Measurements from ENCODE around the gene TNRC6C.

TNRC6C gene

DNA sequence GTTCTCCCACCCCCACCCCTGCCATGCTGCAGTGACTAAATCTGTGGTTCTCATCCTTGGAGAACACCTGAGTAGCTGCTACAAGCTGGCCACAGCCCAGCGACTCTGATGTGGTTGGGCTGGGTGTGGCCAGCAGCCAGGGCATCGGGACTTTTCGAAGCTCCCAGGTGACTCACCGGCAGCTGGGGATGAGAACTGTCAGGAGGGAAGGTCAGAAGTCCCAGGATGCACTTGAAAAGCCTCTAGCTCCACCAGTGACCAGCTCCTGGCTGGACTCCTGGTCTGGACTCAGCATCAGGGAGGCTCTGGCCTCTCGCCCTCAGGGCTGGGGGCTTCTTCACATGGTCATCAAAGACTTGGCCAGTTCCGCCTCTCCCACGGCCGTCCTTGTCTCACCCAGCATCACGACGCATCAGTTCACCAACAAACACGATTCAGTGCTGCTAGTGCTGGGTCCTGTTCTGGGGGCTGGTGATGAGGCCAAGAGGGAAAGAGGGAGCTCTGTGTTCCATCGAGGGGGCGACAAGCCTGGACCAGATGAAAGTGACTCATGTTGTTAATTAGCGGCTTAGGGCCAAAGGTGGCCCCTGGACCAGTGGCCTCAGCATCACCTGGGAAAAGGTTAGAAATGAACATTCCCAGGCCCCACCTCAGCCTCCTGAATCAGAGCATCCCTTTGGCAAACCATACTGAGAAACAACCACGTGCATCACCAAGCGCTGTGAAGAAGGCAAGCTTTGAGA is 183.8 kb downstream of the TNRC6C start:
- no peak overlapping the region for H3K27ac ChIP-seq (ENCODE audit: insufficient read depth, low read length, poor library complexity, severe bottlenecking)
- H3K4me1 ChIP-seq (ENCODE audit: control insufficient read depth, insufficient read depth, low read length, poor library complexity, severe bottlenecking) = peaks cover 27% of the 10 kb centered on the region
- no peak for DNase-seq
- H3K4me3 ChIP-seq (ENCODE audit: insufficient read depth, low read depth, low read length, poor library complexity, severe bottlenecking) = no peak overlapping the region
- H3K27me3 ChIP-seq (replicated peaks; ENCODE audit: control insufficient read depth, insufficient read depth, low read length, poor library complexity, severe bottlenecking) = no peaks in the 10 kb centered on the region
- no peaks in the 10 kb centered on the region for H3K9me3 ChIP-seq (ENCODE audit: control insufficient read depth, low read length)
- H3K36me3 ChIP-seq (ENCODE audit: control insufficient read depth, insufficient read depth, low read length) = peaks cover 22% of the 10 kb centered on the region

DNA sequence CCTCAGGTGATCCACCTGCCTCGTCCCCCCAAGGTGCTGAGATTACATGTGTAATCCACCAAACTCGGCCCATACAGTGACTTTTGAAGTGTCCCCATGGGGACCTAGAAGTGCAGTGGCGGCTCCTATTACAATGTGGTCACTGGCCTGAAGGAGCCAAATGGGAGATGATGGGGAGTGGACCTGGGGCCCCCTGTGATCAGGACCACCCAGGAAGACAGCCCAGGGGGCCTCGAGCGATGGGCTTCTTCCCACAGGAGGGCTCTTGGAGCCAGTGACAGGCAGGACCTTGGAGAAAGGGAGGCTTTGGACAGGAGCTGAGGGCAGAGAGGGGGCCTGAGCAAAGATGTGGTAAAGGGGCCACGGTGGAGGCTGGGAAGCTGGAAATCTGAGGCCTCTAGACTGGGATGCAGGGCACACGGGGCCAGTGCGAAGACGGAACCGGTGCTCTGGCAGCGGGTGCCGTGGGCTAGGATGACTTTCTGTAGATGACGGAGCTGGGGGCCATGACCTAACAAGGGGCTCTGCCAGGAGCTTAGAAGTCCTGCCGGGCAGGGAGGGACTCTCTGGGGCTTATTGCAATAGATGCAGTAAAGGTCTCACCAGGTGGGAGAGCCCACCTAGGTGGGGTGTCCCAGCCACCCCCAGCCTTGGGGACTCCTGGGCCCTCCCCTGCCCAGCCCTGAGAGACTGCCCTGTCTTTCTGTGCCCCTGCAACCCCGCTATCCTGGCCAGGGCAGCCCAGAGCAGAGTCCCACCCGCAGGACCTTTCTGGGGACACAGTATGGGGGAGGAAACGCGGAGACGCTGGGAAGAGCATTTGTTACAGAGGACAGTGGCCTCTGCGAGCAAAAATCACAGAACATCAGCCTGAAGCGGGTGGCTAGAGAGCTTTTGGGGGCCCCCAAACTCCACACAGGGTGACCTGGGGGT is 185.0 kb downstream of the TNRC6C start:
- H3K9me3 ChIP-seq (ENCODE audit: control insufficient read depth, low read length) = no peaks in the 10 kb centered on the region
- no peak overlapping the region for H3K27ac ChIP-seq (ENCODE audit: insufficient read depth, low read length, poor library complexity, severe bottlenecking)
- peaks cover 22% of the 10 kb centered on the region for H3K4me1 ChIP-seq (ENCODE audit: control insufficient read depth, insufficient read depth, low read length, poor library complexity, severe bottlenecking)
- H3K36me3 ChIP-seq (ENCODE audit: control insufficient read depth, insufficient read depth, low read length) = peaks cover 22% of the 10 kb centered on the region
- no peaks in the 10 kb centered on the region for H3K27me3 ChIP-seq (replicated peaks; ENCODE audit: control insufficient read depth, insufficient read depth, low read length, poor library complexity, severe bottlenecking)
- no peak for DNase-seq
- H3K4me3 ChIP-seq (ENCODE audit: insufficient read depth, low read depth, low read length, poor library complexity, severe bottlenecking) = no peak overlapping the region

- Histone ChIP-seq H3K27ac (ENCODE audit: insufficient read depth, low read length, poor library complexity, severe bottlenecking) (no peak overlapping the region), H3K4me3 (ENCODE audit: insufficient read depth, low read depth, low read length, poor library complexity, severe bottlenecking) (no peak overlapping the region), H3K27me3 (replicated peaks; ENCODE audit: control insufficient read depth, insufficient read depth, low read length, poor library complexity, severe bottlenecking) (no peaks in the 10 kb centered on the region), H3K36me3 (ENCODE audit: control insufficient read depth, insufficient read depth, low read length) (peaks cover 20% of the 10 kb centered on the region), H3K4me1 (ENCODE audit: control insufficient read depth, insufficient read depth, low read length, poor library complexity, severe bottlenecking) (peaks cover 18% of the 10 kb centered on the region), H3K9me3 (ENCODE audit: control insufficient read depth, low read length) (no peaks in the 10 kb centered on the region)
- no peak for DNase-seq
These were observed 185.7 kb downstream of the TNRC6C start for GRCh38 chr17:78144147-78144719.

DNA sequence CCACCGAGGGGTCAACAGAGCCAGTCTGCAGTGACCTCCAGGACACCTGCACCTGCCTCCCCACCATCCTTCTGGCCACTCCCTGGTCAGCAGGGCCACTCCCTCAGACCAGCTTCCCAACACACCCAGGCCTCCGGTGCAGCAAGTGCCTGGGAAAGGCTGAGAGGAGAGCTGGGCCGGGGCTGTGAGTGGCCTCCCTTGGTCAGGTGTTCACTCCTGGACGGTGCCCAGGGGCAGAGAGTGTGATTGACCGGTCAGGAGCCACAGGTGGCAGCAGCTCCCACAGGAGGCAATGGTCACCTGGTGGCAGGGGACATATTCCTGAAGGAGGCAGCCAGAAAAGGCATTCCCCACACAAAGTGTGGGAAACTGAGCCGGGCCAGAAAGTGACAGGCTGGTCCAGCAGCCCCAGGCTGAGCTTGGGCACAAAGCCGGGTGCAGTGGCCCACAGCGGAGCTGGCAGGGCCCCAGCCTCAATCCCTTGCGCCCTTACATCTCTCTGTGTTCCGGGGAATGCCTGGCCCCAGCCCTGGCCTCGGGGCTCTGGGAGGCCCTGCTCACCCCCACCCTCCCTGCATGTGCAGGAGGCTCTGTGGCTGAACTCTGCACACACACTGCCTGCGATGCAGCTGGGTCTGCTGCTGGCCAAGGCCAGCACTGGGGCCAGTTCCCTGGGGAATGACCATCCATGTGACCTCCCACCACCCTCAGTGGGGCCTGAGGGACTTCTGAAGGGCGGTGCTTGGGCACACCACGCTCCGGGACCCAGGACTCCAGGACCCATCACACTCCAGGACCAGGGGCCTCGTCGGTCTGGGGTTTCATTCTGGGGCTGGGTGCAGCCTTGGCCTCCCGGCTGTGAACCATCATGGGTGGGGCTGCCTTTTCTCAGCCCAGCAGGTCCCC is 186.5 kb downstream of the TNRC6C start:
- Histone ChIP-seq H3K9me3 (ENCODE audit: control insufficient read depth, low read length) (no peaks in the 10 kb centered on the region), H3K36me3 (ENCODE audit: control insufficient read depth, insufficient read depth, low read length) (peaks cover 20% of the 10 kb centered on the region), H3K27ac (ENCODE audit: insufficient read depth, low read length, poor library complexity, severe bottlenecking) (no peak overlapping the region), H3K4me1 (ENCODE audit: control insufficient read depth, insufficient read depth, low read length, poor library complexity, severe bottlenecking) (peaks cover 13% of the 10 kb centered on the region), H3K4me3 (ENCODE audit: insufficient read depth, low read depth, low read length, poor library complexity, severe bottlenecking) (no peak overlapping the region), H3K27me3 (replicated peaks; ENCODE audit: control insufficient read depth, insufficient read depth, low read length, poor library complexity, severe bottlenecking) (no peaks in the 10 kb centered on the region)
- no peak for DNase-seq

GRCh38 chr17:78146471-78146869 is 188.0 kb downstream of the TNRC6C start:
- H3K27ac ChIP-seq (ENCODE audit: insufficient read depth, low read length, poor library complexity, severe bottlenecking) = no peak overlapping the region
- DNase-seq = no peak
- no peak overlapping the region for H3K4me3 ChIP-seq (ENCODE audit: insufficient read depth, low read depth, low read length, poor library complexity, severe bottlenecking)
- H3K4me1 ChIP-seq (ENCODE audit: control insufficient read depth, insufficient read depth, low read length, poor library complexity, severe bottlenecking) = no peaks in the 10 kb centered on the region
- H3K27me3 ChIP-seq (replicated peaks; ENCODE audit: control insufficient read depth, insufficient read depth, low read length, poor library complexity, severe bottlenecking) = no peaks in the 10 kb centered on the region
- peaks cover 12% of the 10 kb centered on the region for H3K36me3 ChIP-seq (ENCODE audit: control insufficient read depth, insufficient read depth, low read length)
- no peaks in the 10 kb centered on the region for H3K9me3 ChIP-seq (ENCODE audit: control insufficient read depth, low read length)

DNA sequence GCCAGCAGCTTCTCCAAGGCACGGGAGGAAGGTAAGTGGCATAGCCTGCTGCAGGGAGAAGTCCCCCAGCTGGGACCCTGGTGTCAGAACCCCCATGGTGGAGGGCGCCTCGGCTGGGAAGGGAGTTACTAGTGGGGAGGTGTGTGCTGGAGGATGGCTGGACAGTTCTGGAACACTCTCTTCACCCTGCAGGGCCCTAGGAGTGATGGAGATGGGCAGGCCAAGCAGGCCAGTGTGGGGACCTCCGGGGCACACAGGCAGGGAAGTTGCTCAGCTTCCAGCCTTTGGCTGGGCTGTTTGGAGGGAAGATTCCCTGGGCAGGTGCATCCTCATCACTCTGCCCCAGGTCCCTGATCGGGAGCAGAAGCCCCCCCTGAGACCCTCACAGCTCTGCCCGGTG is 188.4 kb downstream of the TNRC6C start:
- Histone ChIP-seq H3K27me3 (replicated peaks; ENCODE audit: control insufficient read depth, insufficient read depth, low read length, poor library complexity, severe bottlenecking) (no peaks in the 10 kb centered on the region), H3K4me3 (ENCODE audit: insufficient read depth, low read depth, low read length, poor library complexity, severe bottlenecking) (no peak overlapping the region), H3K36me3 (ENCODE audit: control insufficient read depth, insufficient read depth, low read length) (peaks cover 8% of the 10 kb centered on the region), H3K9me3 (ENCODE audit: control insufficient read depth, low read length) (no peaks in the 10 kb centered on the region), H3K27ac (ENCODE audit: insufficient read depth, low read length, poor library complexity, severe bottlenecking) (no peak overlapping the region), H3K4me1 (ENCODE audit: control insufficient read depth, insufficient read depth, low read length, poor library complexity, severe bottlenecking) (no peaks in the 10 kb centered on the region)
- DNase-seq = no peak

- no peak for DNase-seq
- Histone ChIP-seq H3K27me3 (replicated peaks; ENCODE audit: control insufficient read depth, insufficient read depth, low read length, poor library complexity, severe bottlenecking) (no peaks in the 10 kb centered on the region), H3K27ac (ENCODE audit: insufficient read depth, low read length, poor library complexity, severe bottlenecking) (no peak overlapping the region), H3K4me1 (ENCODE audit: control insufficient read depth, insufficient read depth, low read length, poor library complexity, severe bottlenecking) (no peaks in the 10 kb centered on the region), H3K36me3 (ENCODE audit: control insufficient read depth, insufficient read depth, low read length) (peaks cover 2% of the 10 kb centered on the region), H3K9me3 (ENCODE audit: control insufficient read depth, low read length) (no peaks in the 10 kb centered on the region), H3K4me3 (ENCODE audit: insufficient read depth, low read depth, low read length, poor library complexity, severe bottlenecking) (no peak overlapping the region)
These were observed 189.0 kb downstream of the TNRC6C start for GRCh38 chr17:78147315-78147998.

DNA sequence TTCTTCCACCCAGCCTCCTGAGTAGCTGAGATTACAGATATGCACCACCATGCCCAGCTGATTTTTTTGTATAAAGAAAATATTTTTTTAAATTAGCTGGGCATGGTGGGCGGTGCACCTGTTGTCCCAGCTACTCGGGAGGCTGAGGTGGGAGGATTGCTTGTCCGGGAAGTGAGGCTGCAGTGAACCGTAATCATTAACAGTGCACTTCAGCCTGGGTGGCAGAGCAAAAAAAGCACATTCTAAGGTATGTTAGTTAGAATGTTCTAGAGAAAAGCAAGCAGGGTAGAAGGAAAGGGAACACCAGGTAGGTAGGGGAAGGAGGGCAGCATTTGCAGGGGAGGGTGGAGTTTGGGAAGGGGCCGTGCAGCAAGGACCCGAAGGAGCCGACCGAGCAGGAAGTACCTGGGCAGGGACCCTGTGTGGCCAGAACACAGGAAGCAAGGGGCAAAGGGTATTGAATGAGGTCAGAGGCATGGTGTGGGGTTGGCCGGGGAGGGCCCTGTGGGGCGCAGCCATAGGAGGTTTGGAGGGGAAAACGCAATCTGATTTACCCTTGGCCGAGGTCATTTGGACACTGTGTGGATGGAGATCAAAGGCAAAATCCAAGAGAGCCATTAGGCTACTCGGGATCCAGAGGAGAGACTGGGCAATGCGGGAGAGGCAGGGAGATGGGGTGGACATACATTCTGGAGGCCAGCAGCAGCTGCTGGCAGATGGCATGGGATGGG is 189.9 kb downstream of the TNRC6C start:
- H3K36me3 ChIP-seq (ENCODE audit: control insufficient read depth, insufficient read depth, low read length) = no peaks in the 10 kb centered on the region
- no peaks in the 10 kb centered on the region for H3K9me3 ChIP-seq (ENCODE audit: control insufficient read depth, low read length)
- H3K4me1 ChIP-seq (ENCODE audit: control insufficient read depth, insufficient read depth, low read length, poor library complexity, severe bottlenecking) = no peaks in the 10 kb centered on the region
- H3K4me3 ChIP-seq (ENCODE audit: insufficient read depth, low read depth, low read length, poor library complexity, severe bottlenecking) = no peak overlapping the region
- DNase-seq = no peak
- H3K27me3 ChIP-seq (replicated peaks; ENCODE audit: control insufficient read depth, insufficient read depth, low read length, poor library complexity, severe bottlenecking) = no peaks in the 10 kb centered on the region
- no peak overlapping the region for H3K27ac ChIP-seq (ENCODE audit: insufficient read depth, low read length, poor library complexity, severe bottlenecking)

Measured in effector memory CD4-positive, alpha-beta T cell (primary cell).